Hippocampal formation (tissue), 2 donors: ENCODE results near the gene DENND2D.
A peak's percentile ranks its signal among the peaks of the same experiment; 100 is the strongest.

Experiments used
- DNase-seq, 2 donors: peaks; one replicate each; lab custom pipeline; 2025; lab: John Stamatoyannopoulos, UW

DENND2D gene

GRCh38 chr1:111199881-111200801 lies at the start of gene DENND2D:
TSS of gene DENND2D (minus strand) at chr1:111200646. CDS start at chr1:111200459, 187 bp downstream.
- DNase-seq, result peak in 1 of 2 donors; percentile 50

GRCh38 chr1:111249960-111250359 lies 49.5 kb upstream of the DENND2D start:
- peak; percentile 37 to 63 for DNase-seq

- DNase-seq, result no peak
These were observed 46.8 kb upstream of the DENND2D start for GRCh38 chr1:111247125-111247838.

- no peak for DNase-seq
These were observed 42.5 kb upstream of the DENND2D start for GRCh38 chr1:111242805-111243523.

GRCh38 chr1:111241797-111242196 lies 41.4 kb upstream of the DENND2D start:
- no peak for DNase-seq

GRCh38 chr1:111238056-111238795 lies 37.8 kb upstream of the DENND2D start:
- DNase-seq, result no peak

- DNase-seq, result no peak
These were observed 36.4 kb upstream of the DENND2D start for GRCh38 chr1:111236806-111237205.

- no peak for DNase-seq
These were observed 35.9 kb upstream of the DENND2D start for GRCh38 chr1:111236379-111236778.

- DNase-seq, result no peak
These were observed 34.4 kb upstream of the DENND2D start for GRCh38 chr1:111234866-111235265.

GRCh38 chr1:111234258-111234657 lies 33.8 kb upstream of the DENND2D start:
- DNase-seq, result no peak

- DNase-seq, result no peak
These were observed 31.7 kb upstream of the DENND2D start for GRCh38 chr1:111232134-111232533.

- DNase-seq, result no peak
These were observed 28.3 kb upstream of the DENND2D start for GRCh38 chr1:111228748-111229126.

- peak; percentile 25 to 54 for DNase-seq
These were observed 27.7 kb upstream of the DENND2D start for GRCh38 chr1:111227851-111228747.

- DNase-seq, result no peak
These were observed 27.0 kb upstream of the DENND2D start, which contains the start of gene CHI3L2 for GRCh38 chr1:111227434-111227833. TSS of gene CHI3L2 (plus strand) at chr1:111227713. CDS start at chr1:111227730, 17 bp downstream.

GRCh38 chr1:111225717-111226400 lies 25.4 kb upstream of the DENND2D start:
- DNase-seq, result no peak

GRCh38 chr1:111225091-111225490 lies 24.6 kb upstream of the DENND2D start:
- no peak for DNase-seq

GRCh38 chr1:111223126-111223685 lies 22.8 kb upstream of the DENND2D start:
- peak in 1 of 2 donors; percentile 9 for DNase-seq

GRCh38 chr1:111222308-111223125 lies 22.1 kb upstream of the DENND2D start:
- DNase-seq, result peak; percentile 38 to 64
